ENCODE data around the gene PDE5A.
"Not testable (repeated sequence)": the region's sequence is repeated elsewhere in the genome, so short reads cannot be mapped to it uniquely, and the experiment has no call there.

PDE5A gene

DNA sequence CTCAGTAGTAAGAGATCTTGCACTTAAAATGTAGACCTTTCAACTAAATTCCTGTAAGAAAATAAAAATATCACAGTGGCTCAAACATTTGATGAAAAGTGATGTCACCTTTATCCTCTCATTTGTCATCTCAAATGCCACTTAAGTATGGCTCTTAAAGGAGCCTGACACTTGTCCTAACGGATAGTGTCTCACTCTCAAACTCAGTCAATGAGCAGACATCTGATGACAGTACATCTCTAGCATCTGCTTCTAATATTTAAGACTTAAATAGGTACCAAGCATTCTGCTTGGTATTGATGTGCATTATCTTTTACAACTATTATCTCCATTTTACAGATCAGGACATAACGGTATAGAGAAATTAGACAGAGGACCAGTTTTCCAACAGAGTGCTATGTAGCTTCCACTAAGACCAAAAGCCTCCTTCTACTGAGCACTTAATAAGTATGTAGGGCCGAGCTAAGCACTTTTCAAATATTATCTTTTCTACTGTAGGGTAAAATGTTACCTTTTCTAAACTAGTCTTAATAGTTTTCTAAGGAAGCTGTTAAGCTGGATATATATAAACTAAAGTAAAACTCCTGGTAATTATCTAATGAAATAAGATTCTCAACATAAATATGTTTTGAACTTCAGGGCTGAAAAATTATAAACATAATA is 110.2 kb downstream of the PDE5A start:
- DNase-seq = no peak

DNA sequence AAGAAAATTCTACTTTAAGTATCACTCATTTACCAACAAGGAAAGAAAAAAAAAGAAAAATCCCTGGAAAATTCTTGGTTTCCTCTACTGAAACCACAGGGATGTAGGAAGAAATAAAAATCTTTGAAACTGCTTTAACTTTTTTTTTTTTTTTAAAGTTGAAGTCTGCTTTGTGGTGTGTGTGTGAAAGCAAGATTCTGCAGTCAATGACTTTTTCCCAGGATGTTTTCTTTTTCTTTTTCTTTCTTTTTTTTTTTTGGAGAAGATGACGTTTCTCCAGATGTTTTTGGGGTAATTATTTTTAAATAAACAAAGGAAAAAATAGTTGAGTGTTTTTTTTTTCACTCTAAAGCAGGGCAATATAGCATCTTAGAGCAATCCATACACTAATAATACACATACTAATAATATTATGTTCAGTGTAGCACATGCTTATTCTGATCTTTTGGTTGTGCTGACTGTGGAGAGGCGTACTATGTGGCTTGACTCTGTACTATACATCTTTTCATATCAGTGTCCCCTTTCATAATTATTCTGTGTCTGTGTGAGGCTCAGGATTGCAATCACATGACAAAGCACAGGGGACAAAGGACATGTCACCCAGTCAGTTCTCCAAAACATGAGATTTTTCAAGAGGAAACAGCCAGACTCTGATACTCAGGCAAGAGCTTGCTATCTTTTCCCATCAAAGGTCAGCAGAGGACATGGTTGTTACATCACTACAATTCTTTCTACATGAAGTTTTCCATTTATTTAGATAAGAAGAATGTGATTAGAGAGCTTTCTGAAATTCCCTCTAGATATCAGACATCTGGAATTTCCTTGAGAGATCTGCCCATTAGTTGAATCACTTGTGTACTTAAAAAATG is 111.0 kb downstream of the PDE5A start:
- DNase-seq = no peak

DNA sequence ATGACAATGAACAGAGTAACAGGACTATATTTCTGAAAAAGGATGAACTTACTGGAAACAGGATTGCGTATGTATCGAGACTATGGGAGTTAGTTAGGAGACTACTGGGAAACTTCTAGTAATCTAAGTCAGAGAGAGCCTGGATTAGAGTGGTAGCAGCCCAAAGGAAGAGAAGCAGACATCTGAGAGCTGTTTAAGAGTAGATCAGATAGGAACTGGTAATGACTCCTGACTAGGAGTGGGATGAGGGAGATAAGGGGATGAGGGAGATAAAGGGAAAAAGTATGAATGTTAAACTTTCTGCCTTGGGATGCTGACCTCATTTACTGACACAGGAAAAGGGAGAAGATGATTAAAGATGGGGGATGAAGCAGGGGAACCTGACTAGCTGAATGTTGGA is 116.2 kb downstream of the PDE5A start:
- DNase-seq = no peak

- DNase-seq = no peak
Measured at GRCh38 chr4:119510395-119511149, 118.0 kb downstream of the PDE5A start.

DNA sequence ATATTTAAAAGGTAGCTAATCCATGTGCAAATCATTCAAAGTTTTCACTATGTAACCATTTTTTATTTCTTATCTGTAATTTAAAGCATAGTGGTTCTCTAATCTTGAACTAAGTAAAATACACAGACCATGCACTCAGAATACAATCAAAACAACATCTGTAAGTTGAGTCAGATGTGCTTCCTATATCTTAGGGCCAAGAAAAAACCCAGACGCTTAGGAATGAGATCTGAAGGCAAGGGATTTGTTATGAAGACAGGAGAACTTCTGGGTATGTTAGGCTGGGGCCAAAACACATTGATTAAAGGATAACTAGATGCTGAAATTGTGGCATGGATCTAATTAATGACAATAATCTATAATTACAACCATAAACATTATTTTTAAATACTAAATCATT is 120.3 kb downstream of the PDE5A start:
- no peak for DNase-seq

- DNase-seq = no peak
Measured at GRCh38 chr4:119506806-119507205, 121.8 kb downstream of the PDE5A start.

DNA sequence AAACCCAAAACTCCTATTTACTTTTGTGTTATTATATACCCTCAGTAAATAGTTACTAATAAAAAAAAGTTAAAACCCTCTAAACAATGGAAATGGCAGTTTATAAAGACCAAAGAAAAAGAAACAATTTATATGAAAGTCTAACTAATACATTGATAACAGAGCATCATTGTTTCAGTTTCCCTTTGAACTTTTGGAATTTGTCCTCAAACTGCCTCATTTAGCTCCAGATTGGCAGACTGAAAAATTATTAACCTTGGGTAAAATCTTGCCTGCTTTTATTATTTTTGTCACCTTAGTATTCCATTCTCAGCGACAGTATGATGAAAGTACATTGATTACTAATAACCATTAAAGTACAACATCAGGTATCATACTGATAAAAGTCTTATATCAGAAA is 124.0 kb downstream of the PDE5A start:
- DNase-seq = no peak

DNA sequence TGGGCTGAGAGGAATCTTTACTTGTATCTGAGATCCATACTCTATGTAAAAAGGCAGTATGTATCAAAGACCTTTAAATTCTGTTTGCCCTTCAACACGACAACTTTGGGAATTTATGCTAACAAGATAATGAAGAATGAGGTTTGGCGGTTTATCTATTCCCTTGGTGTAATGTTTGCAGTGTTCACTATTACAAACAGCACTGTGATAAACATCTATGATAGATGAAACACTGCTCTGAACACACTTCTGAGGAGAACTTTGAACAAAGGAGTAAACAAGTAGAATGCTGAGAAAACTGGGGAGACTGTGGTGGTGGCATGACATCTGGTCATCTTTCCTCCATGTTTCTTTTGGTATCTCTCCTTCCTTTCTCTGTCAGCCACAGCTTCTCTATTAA is 126.9 kb downstream of the PDE5A start:
- DNase-seq = no peak

DNA sequence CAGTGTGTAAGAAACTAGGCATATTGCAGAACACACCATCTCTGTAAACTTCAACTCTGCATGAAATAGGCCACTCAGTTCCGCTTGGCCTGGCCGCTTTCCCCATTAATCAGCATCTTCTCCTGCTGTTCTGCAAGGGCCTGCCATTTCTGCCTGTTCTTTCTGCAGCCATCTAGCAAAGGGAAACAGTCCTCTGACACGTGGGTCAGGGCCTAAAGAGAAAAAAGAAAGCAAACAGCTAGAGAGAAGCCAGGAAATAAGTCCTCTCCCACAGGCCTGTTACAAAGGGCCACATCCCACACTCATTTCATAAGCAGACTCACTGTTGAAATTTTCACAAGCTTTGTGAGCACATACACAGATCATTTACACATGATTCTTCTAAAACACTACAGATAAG is 130.1 kb downstream of the PDE5A start:
- DNase-seq = no peak

- DNase-seq = no peak
Measured at GRCh38 chr4:119493886-119494285, 134.7 kb downstream of the PDE5A start.

- DNase-seq = no peak
Measured at GRCh38 chr4:119493419-119493818, 135.2 kb downstream of the PDE5A start.

DNA sequence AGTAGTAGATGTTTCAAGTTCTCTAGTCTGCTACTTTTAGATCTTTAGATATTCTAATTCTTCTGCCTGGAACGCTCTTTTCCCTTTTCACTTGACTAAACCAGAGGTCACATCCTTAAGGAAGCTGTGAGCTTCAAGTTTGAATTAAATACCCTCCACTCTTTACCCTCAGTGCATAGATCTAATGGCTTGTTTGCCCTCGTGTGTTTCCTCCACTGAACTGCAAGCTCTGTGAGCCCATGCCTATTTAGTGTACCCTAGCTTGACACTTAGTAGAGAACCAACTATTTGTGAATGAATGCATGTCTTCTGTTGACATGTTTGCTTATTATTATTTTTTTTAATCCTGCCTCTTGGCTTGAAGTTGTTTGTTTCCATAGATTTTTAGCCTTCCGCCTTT is 138.3 kb downstream of the PDE5A start:
- no peak for DNase-seq

DNA sequence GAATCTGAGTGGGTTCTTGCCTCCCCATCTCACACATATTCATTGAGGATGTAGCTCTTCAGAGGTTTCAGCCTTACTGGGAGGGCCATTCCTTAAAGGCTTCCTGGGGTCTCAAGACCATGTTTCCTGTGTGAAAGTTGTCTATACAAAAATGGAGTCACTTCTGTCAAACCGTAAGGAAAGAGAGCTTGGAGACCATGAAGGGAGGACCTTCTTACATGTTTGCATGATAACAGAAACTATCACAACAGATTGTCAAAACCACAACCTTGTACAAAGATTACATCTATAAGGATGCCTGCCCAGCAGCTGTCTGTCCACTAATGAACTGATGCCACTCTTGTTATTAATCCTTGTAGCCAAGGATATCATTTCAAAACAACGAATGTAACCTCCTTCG is 139.3 kb downstream of the PDE5A start:
- DNase-seq = no peak

DNA sequence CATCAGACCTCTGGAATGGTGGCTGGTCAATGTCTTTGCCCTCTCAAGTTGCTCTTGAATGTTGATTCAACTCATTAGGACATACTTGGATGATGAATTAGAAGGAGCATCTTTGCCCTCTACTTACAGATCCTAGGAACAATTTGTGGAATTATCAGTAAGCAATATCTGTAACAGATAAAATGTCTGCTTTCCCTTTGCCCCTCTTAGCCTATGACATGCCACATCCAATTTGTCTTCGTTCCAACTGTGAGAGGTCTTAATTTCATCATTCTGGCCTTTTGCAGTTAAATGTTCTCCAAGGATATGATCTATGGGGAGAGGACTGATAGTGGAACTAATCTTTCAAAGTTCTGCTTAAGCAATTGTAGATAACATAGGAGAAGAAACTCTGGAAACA is 148.3 kb downstream of the PDE5A start:
- DNase-seq = no peak

GRCh38 chr4:119479835-119480234 is 148.8 kb downstream of the PDE5A start:
- DNase-seq = no peak

DNA sequence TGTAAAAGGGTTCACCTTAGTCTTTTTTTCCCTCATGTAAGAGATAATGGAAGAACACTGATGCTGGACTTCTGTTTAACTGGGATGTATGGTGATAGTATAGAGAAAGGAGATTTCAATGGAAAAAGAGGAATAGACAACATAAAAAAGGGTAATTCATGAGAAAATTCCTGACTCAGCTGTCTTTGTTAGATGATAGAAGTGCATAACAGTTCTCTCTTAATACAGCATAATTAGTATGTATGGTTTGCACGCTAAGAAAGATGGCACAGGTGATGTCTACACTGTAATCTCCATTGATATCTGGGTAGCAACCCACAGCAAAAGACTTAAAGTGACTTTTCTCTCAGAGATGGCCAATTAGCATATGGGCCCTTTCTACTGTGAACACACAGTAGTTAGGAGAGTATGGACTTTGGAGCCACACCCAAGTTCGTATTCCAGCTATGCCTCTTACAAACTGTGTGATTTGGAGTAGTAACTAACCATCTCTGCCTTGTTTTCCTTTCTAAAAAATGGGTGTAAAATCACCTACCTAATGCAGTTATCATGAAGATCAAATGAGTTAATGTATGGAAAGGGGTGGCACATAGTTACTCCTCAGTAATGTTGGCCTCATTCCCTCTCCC is 149.3 kb downstream of the PDE5A start:
- DNase-seq = no peak

GRCh38 chr4:119478446-119479179 is 150.0 kb downstream of the PDE5A start:
- DNase-seq = no peak

- no peak for DNase-seq
Measured at GRCh38 chr4:119477412-119478053, 151.1 kb downstream of the PDE5A start.

- no peak for DNase-seq
Measured at GRCh38 chr4:119471259-119471658, 157.3 kb downstream of the PDE5A start.

DNA sequence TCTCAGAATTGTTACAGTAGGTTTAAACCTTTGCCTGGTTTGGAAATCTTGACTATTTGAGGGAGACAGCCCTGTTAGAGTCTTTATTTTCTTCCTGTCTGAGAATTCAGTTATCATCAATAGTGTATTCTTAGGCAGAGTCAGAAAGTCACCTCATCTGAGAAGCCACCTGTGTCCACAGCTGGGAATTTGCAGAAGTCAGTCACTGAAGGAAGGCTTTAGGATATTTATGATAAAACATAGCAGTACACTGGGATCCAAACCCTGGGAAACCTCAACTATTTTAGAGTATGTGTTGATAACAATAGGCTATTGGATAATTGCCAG is 157.9 kb downstream of the PDE5A start:
- DNase-seq = not testable (repeated sequence)

- not testable (repeated sequence) for DNase-seq
Measured at GRCh38 chr4:119470021-119470736, 158.4 kb downstream of the PDE5A start.

Measured in GDM1 (cell line).